GM12873 (cell line): ENCODE measurements around the gene MEIS2.

Experiments used
- CTCF ChIP-seq: IDR thresholded peaks from 2 replicates; pipeline ENCODE4 v1.5.1; 2012; ENCODE audit warnings: low read depth, mild to moderate bottlenecking, moderate library complexity, low read length, control low read depth; ENCODE audit not compliant: insufficient read depth; ENCODE audit errors: missing control alignments

Gene MEIS2

GRCh38 chr15:37095770-37096557 is 4.4 kb downstream of the MEIS2 start:
- no peak for TF ChIP-seq CTCF

- no peak for TF ChIP-seq CTCF
Measured at GRCh38 chr15:37094915-37095711, 5.2 kb downstream of the MEIS2 start.

GRCh38 chr15:37094333-37094914 is 5.9 kb downstream of the MEIS2 start:
- no peak for TF ChIP-seq CTCF

GRCh38 chr15:37093480-37094332 is 6.6 kb downstream of the MEIS2 start:
- TF ChIP-seq CTCF = no peak

GRCh38 chr15:37090543-37091175 is 9.7 kb downstream of the MEIS2 start:
- TF ChIP-seq CTCF = no peak

- no peak for TF ChIP-seq CTCF
Measured at GRCh38 chr15:37088436-37088835, 11.9 kb downstream of the MEIS2 start.
